Bronchial epithelial cell (primary cell): ENCODE measurements around the gene SCUBE1. TPM values are rescaled to one million over a fixed set of nuclear protein-coding genes. Genes with fewer than 3 reads are reported as not detected.

Experiments
- DNase-seq: peaks from one replicate; pipeline ENCODE4 v3.0.0-alpha.2; 2010; ENCODE audit warnings: low read depth
- FAIRE-seq: peaks from 2 replicates; lab custom pipeline; 2011; peaks lifted over from hg19 to GRCh38; lab: Jason Lieb, UNC
- H3K27me3 ChIP-seq: 2 replicates; pipeline ENCODE4 v1.5.1; 2011; ENCODE audit warnings: low read length; ENCODE audit not compliant: control insufficient read depth, insufficient read depth
- H3K36me3 ChIP-seq: 2 replicates; pipeline ENCODE4 v1.5.1; 2011; ENCODE audit warnings: low read length; ENCODE audit not compliant: control insufficient read depth, insufficient read depth
- H3K4me3 ChIP-seq: 2 replicates; pipeline ENCODE4 v1.5.1; 2011; ENCODE audit warnings: mild to moderate bottlenecking, low read depth, low read length, control low read depth
- total RNA-seq: library from RNA; depleted of rRNA; stranded (reverse); fragments of >200 nt; gene quantifications from 2 replicates; pipeline ENCODE4 v1.2.1, GENCODE V29; 2014
- TF ChIP-seq, protein P1 (sequence below): IDR thresholded peaks from 2 replicates; pipeline ENCODE4 v1.5.1; 2011; ENCODE audit warnings: mild to moderate bottlenecking, moderate library complexity, low read length, control low read depth, inconsistent platforms; ENCODE audit not compliant: insufficient read depth, severe bottlenecking

SCUBE1 gene
- total RNA-seq, 1 donor from 2014 or later = under 0.01 TPM

GRCh38 chr22:43208703-43209522, 134.3 kb downstream of the SCUBE1 start:
- no peak overlapping the region for H3K4me3 ChIP-seq
- no peak for FAIRE-seq
- no peaks in the 10 kb centered on the region for H3K36me3 ChIP-seq
- TF ChIP-seq, protein P1, sequence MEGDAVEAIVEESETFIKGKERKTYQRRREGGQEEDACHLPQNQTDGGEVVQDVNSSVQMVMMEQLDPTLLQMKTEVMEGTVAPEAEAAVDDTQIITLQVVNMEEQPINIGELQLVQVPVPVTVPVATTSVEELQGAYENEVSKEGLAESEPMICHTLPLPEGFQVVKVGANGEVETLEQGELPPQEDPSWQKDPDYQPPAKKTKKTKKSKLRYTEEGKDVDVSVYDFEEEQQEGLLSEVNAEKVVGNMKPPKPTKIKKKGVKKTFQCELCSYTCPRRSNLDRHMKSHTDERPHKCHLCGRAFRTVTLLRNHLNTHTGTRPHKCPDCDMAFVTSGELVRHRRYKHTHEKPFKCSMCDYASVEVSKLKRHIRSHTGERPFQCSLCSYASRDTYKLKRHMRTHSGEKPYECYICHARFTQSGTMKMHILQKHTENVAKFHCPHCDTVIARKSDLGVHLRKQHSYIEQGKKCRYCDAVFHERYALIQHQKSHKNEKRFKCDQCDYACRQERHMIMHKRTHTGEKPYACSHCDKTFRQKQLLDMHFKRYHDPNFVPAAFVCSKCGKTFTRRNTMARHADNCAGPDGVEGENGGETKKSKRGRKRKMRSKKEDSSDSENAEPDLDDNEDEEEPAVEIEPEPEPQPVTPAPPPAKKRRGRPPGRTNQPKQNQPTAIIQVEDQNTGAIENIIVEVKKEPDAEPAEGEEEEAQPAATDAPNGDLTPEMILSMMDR = no peak
- peaks cover 3% of the 10 kb centered on the region for H3K27me3 ChIP-seq
- no peak for DNase-seq

DNA sequence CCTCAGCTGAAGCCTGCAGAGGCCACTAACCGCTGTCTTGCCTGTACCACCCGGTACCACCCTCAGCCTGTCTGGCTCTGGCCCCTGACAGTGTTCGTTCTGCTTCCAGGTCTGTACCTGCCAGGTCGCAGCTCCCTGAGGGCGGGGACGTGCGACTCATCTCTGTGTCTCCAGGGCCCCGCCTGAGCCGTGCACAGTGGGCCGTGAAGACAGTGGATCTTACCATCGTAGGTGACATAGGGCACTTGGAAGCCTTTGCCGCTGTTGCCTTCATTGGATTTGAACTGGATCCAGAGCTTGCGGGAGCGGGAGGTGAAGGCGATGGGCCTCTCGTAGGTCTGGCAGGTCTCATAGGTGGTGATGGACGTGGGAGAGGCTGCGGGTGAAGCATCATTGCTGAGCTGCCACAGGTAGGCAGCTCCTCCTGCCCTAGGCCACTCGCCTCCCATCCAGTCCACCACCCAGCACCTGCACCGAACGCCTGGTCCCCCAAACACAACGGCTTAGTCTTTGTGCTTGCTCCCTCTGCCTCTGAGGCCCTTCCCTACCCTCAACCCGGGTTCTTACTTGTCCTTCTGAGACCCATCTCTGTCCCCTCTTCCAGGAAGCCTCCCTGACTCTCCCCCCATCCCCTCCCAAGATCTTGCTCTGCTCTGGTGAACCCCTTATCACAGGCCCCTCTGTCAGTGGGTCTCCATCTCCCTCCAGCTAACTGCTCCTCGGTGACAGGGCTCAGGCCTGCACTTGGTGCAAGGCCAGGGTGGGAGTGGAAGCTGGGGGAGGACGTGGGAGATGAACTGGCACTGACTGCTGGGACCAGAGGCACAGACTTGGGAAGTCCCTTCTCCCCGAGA, 135.1 kb downstream of the SCUBE1 start:
- no peak for FAIRE-seq
- Histone ChIP-seq H3K4me3 (no peak overlapping the region), H3K36me3 (no peaks in the 10 kb centered on the region), H3K27me3 (peaks cover 2% of the 10 kb centered on the region)
- no peak for DNase-seq
- TF ChIP-seq, protein P1 = no peak

DNA sequence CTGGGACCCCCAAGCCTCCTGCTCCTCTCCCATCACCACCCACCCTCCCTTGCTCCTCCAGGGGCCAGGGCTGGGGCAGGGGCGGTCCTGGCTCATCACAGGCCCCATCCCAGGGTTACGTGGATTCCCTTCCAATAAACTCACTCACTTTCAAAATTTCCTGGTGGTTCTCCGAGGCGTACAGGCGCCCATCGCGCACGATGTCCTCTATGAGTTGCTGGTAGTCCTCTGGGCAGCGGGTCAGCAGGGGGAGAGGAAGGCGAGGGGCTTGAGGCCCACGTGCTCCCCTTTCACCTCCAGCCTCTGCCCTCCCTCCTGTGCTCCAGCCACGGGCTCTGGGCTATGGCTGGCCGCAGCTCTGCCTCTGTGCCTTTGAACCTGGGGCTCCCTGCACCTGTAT, 135.8 kb downstream of the SCUBE1 start:
- DNase-seq (no peak), FAIRE-seq (no peak)
- Histone ChIP-seq H3K27me3 (no peaks in the 10 kb centered on the region), H3K36me3 (no peaks in the 10 kb centered on the region), H3K4me3 (no peak overlapping the region)
- TF ChIP-seq, protein P1 = no peak

- Histone ChIP-seq H3K27me3 (no peaks in the 10 kb centered on the region), H3K36me3 (no peaks in the 10 kb centered on the region), H3K4me3 (no peak overlapping the region)
- TF ChIP-seq, protein P1 = no peak
- FAIRE-seq = no peak
- DNase-seq = no peak
These were observed 136.5 kb downstream of the SCUBE1 start for GRCh38 chr22:43206509-43207161.

- DNase-seq (no peak), FAIRE-seq (peak; percentile 13)
- TF ChIP-seq, protein P1 = no peak
- H3K27me3 ChIP-seq = no peaks in the 10 kb centered on the region
- H3K36me3 ChIP-seq = no peaks in the 10 kb centered on the region
- no peak overlapping the region for H3K4me3 ChIP-seq
These were observed 137.2 kb downstream of the SCUBE1 start for GRCh38 chr22:43205748-43206508.
